HEK293T (cell line): ENCODE measurements around the gene CD247.

ENCODE experiments used
- BHLHE40 ChIP-seq: fragments of 450-650 bp; IDR thresholded peaks from 2 replicates; pipeline ENCODE4 v1.6.1; 2016; ENCODE audit warnings: mild to moderate bottlenecking, moderate library complexity, borderline replicate concordance
- ELF4 ChIP-seq: fragments of 450-650 bp; IDR thresholded peaks from 2 replicates; pipeline ENCODE4 v1.6.1; 2017; ENCODE audit warnings: antibody characterized with exemption
- LEF1 ChIP-seq: fragments of 450-650 bp; IDR thresholded peaks from 2 replicates; pipeline ENCODE4 v1.6.1; 2017; ENCODE audit warnings: mild to moderate bottlenecking, borderline replicate concordance
- SUZ12 ChIP-seq: fragments of 450-650 bp; IDR thresholded peaks from 2 replicates; pipeline ENCODE4 v1.6.1; 2016; ENCODE audit warnings: mild to moderate bottlenecking
- ZNF384 ChIP-seq: fragments of 450-650 bp; IDR thresholded peaks from 2 replicates; pipeline ENCODE4 v1.6.1; 2016

- no peak for TF ChIP-seq ELF4
- no peak for TF ChIP-seq LEF1
- no peak for TF ChIP-seq SUZ12
- no peak for TF ChIP-seq BHLHE40
- no peak for TF ChIP-seq ZNF384
Observed at GRCh38 chr1:167438171-167439138, 79.9 kb downstream of the CD247 start.
